ENCODE results near the gene GLP2R. TPM values are rescaled to one million over a fixed set of nuclear protein-coding genes. Genes with fewer than 3 reads are reported as not detected.

GLP2R gene
- total RNA-seq, 1 experiment from 2014 or later, result 0.22 TPM

- TF ChIP-seq EZH2 (IDR thresholded peaks at IDR 0.05; ENCODE audit: low read length, unreplicated experiment) (no peak), EZH2phosphoT487 (IDR thresholded peaks at IDR 0.05; ENCODE audit: borderline replicate concordance, low read length) (no peak), CTCF (conservative IDR thresholded peaks at IDR 0.05; ENCODE audit: low read depth, low read length) (no peak)
- no peak within 1 kb of the TSS for H3K27ac ChIP-seq (ENCODE audit: low read length)
- intact Hi-C loops (cut with micrococcal nuclease), result no loop called here
- ChIA-PET POLR2A (ENCODE audit: unreplicated experiment) (no interaction called here), CTCF (no interaction called here)
- H3K36me3 ChIP-seq (ENCODE audit: low read depth, low read length), result no peaks in the 10 kb centered on the region
- ATAC-seq (no peak), DNase-seq (no peak)
- no peaks in the 10 kb centered on the region for H3K27me3 ChIP-seq (ENCODE audit: low read length)
- H3K9ac ChIP-seq (ENCODE audit: low read length), result no peak within 1 kb of the TSS
- H3K4me2 ChIP-seq (ENCODE audit: low read length), result no peak within 1 kb of the TSS
- no peaks in the 10 kb centered on the region for H3K9me3 ChIP-seq (ENCODE audit: low read length)
- H2AFZ ChIP-seq (ENCODE audit: low read length), result no peak within 1 kb of the TSS
- H4K20me1 ChIP-seq (ENCODE audit: low read length), result no peaks in the 10 kb centered on the region
- H3K9me2 ChIP-seq (replicated peaks; ENCODE audit: low read length), result no peaks in the 10 kb centered on the region
- H3K4me3 ChIP-seq (ENCODE audit: low read length), result no peak within 1 kb of the TSS
- H3K79me2 ChIP-seq (ENCODE audit: low read length), result no peaks in the 10 kb centered on the region
- BruUV-seq (replicated peaks), result no TSS peak
- no peaks in the 10 kb centered on the region for H3K4me1 ChIP-seq (ENCODE audit: insufficient read depth, low read length)
- H3F3A ChIP-seq (ENCODE audit: low read length, unreplicated experiment), result no peaks in the 10 kb centered on the region
These were observed 34.5 kb upstream of the GLP2R start, which contains the start of gene DHRS7C for GRCh38 chr17:9790889-9791876. Gene DHRS7C, minus strand, starts transcription at chr17:9791592. Its CDS starts 308 bp downstream, at chr17:9791284.

GRCh38 chr17:9792181-9792840, 33.4 kb upstream of the GLP2R start:
- no peak for DNase-seq
- no peak for TF ChIP-seq EZH2phosphoT487 (IDR thresholded peaks at IDR 0.05; ENCODE audit: borderline replicate concordance, low read length)
- no peak for TF ChIP-seq EZH2 (IDR thresholded peaks at IDR 0.05; ENCODE audit: low read length, unreplicated experiment)
- TF ChIP-seq CTCF (conservative IDR thresholded peaks at IDR 0.05; ENCODE audit: low read depth, low read length), result no peak
- Histone ChIP-seq H3K9me2 (replicated peaks; ENCODE audit: low read length) (no peaks in the 10 kb centered on the region), H3F3A (ENCODE audit: low read length, unreplicated experiment) (no peaks in the 10 kb centered on the region), H4K20me1 (ENCODE audit: low read length) (no peaks in the 10 kb centered on the region), H3K4me2 (ENCODE audit: low read length) (no peak overlapping the region), H2AFZ (ENCODE audit: low read length) (no peak overlapping the region), H3K4me3 (ENCODE audit: low read length) (no peak overlapping the region), H3K36me3 (ENCODE audit: low read depth, low read length) (no peaks in the 10 kb centered on the region), H3K9me3 (ENCODE audit: low read length) (no peaks in the 10 kb centered on the region), H3K4me1 (ENCODE audit: insufficient read depth, low read length) (no peaks in the 10 kb centered on the region), H3K27me3 (ENCODE audit: low read length) (no peaks in the 10 kb centered on the region), H3K9ac (ENCODE audit: low read length) (no peak overlapping the region), H3K27ac (ENCODE audit: low read length) (no peak overlapping the region), H3K79me2 (ENCODE audit: low read length) (no peaks in the 10 kb centered on the region)
- POLR2A ChIA-PET (ENCODE audit: unreplicated experiment), result no interaction called here
- no TSS peak for BruUV-seq (replicated peaks)
- CTCF ChIA-PET, result no interaction called here
- intact Hi-C loops (cut with micrococcal nuclease), result no loop called here
- ATAC-seq, result no peak

Data from PC-3 (cell line).